ENCODE measurements around the gene TBC1D4. TPM values are rescaled to one million over a fixed set of nuclear protein-coding genes. Genes with fewer than 3 reads are reported as not detected.
A peak's percentile ranks its signal among the peaks of the same experiment; 100 is the strongest.

Gene TBC1D4
- total and polyA plus RNA-seq, 8 donors: 16.6 to 31.7 (median 26.8) TPM

DNA sequence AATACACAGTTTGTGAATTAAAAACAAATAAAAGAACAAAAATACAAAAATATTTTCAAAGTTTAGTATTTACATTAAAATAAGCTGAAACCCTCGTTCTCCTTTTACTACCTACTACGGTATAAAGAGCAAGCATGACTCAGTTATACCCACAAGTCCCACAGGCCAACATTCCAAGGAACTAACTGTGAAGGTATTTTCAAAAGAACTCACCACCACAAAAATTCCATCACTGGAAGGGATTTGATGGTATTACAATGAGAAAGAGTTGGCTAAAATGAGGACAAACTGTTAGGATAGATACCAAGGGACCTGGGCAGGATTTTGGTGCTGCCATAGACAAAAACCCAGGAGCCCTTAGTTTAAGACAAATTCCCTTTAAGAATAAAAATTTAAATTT, 122.7 kb downstream of the TBC1D4 start:
- intact Hi-C loops (cut with DNase I): no loop called here

DNA sequence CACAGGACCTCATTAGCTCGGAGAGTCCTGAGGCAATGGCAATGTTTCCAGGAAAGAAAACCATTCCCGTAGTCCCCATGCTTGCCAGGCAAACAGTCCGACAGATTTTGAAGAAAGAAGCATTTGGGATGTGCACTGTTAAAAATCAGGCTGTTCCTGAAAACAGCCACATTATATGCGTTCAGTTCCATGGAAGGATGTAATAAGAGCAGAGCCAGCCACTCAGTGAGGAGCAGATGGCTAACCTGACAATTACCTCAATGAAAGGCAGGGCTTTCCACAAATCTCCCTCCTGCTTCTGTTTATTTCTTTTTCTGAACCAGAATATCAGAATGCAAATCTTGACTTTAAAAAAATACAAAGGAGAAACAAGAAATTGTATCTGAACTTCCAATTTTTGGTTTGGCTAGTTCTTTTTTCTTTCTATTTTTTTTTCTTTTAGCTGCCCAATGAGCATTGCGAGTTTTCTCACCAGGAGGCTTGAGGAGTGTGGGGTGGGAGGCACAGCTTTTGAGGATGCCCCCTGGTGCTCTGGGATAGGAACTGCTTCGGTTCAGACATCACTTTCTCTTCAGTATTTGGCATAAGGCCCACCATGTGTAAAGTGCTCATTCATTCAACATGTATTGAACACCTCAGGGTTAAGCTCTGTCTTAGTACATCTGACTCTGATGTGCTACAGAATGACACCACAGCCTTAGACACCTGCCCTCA, 124.2 kb downstream of the TBC1D4 start:
- intact Hi-C loops (cut with DNase I): no loop called here
- no peak overlapping the region for H3K4me3 ChIP-seq
- H3K27ac ChIP-seq: no peak overlapping the region
- H3K4me1 ChIP-seq: no peaks in the 10 kb centered on the region
- ATAC-seq (peak; percentile 68), DNase-seq (no peak)
- peak; percentile 32 to 36 for TF ChIP-seq CTCF (IDR thresholded peaks at IDR 0.05)
- H3K27me3 ChIP-seq: no peaks in the 10 kb centered on the region
- H3K36me3 ChIP-seq: no peaks in the 10 kb centered on the region
- no peaks in the 10 kb centered on the region for H3K9me3 ChIP-seq

More for the DNA sequence above, 122.7 kb downstream of the TBC1D4 start:
- no peaks in the 10 kb centered on the region for H3K27me3 ChIP-seq
- DNase-seq: no peak
- H3K4me3 ChIP-seq: no peak overlapping the region
- H3K36me3 ChIP-seq: no peaks in the 10 kb centered on the region
- no peaks in the 10 kb centered on the region for H3K9me3 ChIP-seq
- H3K4me1 ChIP-seq: no peaks in the 10 kb centered on the region
- no peak for TF ChIP-seq CTCF (IDR thresholded peaks at IDR 0.05)
- no peak for ATAC-seq
- no peak overlapping the region for H3K27ac ChIP-seq

DNA sequence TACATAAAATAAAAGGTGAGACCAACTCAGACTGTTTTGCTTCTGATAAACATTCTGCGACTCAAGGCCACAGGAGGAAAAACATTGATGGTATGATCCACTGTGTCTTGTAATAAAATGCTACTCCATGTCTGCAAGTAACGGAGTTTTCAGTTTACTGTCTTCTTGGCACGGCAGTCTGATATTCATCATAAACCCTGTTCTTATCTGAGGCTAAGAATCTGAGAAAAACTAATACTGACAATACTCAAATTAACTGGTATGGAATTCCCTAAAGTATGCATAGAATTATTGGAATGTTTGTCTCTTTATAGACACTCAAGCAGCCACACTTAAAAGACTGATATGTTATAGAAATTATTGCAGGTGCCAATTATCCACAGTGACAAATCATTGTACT, 125.5 kb downstream of the TBC1D4 start:
- no peak for TF ChIP-seq CTCF (IDR thresholded peaks at IDR 0.05)
- no peak for ATAC-seq
- H3K4me3 ChIP-seq: no peak overlapping the region
- H3K27me3 ChIP-seq: no peaks in the 10 kb centered on the region
- H3K36me3 ChIP-seq: no peaks in the 10 kb centered on the region
- intact Hi-C loops (cut with DNase I): no loop called here
- no peak overlapping the region for H3K27ac ChIP-seq
- no peaks in the 10 kb centered on the region for H3K9me3 ChIP-seq
- no peaks in the 10 kb centered on the region for H3K4me1 ChIP-seq
- DNase-seq: no peak

DNA sequence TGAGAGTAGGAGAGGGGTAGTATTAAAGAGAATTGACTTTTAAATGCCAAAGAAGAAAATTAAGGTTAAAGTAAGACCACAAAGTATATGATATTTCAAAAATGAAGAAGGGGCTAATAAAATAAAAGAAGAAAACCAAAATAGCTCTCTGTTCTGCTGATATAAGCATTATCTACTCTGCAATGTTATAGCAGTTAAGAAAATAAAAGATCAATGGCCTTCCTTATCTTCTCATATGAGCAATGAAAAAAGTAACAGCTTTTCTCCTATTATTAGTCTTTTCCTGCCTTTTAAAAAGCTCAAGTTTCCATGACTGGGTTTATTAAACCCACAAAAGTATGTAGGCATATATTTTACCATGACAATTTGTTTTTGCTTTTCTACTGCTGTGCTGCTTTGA, 126.4 kb downstream of the TBC1D4 start:
- intact Hi-C loops (cut with DNase I): no loop called here
- no peak overlapping the region for H3K4me3 ChIP-seq
- ATAC-seq: no peak
- no peaks in the 10 kb centered on the region for H3K36me3 ChIP-seq
- no peaks in the 10 kb centered on the region for H3K27me3 ChIP-seq
- TF ChIP-seq CTCF (IDR thresholded peaks at IDR 0.05): no peak
- H3K9me3 ChIP-seq: no peaks in the 10 kb centered on the region
- no peak overlapping the region for H3K27ac ChIP-seq
- no peaks in the 10 kb centered on the region for H3K4me1 ChIP-seq
- no peak for DNase-seq

GRCh38 chr13:75353781-75354193, 128.2 kb downstream of the TBC1D4 start:
- Histone ChIP-seq H3K4me1 (no peaks in the 10 kb centered on the region), H3K27ac (no peak overlapping the region), H3K36me3 (no peaks in the 10 kb centered on the region), H3K4me3 (no peak overlapping the region), H3K27me3 (no peaks in the 10 kb centered on the region), H3K9me3 (no peaks in the 10 kb centered on the region)
- intact Hi-C loops (cut with DNase I): no loop called here
- DNase-seq: no peak
- no peak for TF ChIP-seq CTCF (IDR thresholded peaks at IDR 0.05)
- ATAC-seq: no peak

Measured in left lung (tissue), 10 donors.